ENCODE measurements around the gene CYP4F2.
"Not testable (repeated sequence)": the region's sequence is repeated elsewhere in the genome, so short reads cannot be mapped to it uniquely, and the experiment has no call there.

The CYP4F2 gene

GRCh38 chr19:15897738-15898276 lies at the start of gene CYP4F2:
TSS of gene CYP4F2 (minus strand) at chr19:15898074. CDS start at chr19:15897611, 463 bp downstream.
- DNase-seq, result no peak

GRCh38 chr19:15945301-15945700 lies 47.4 kb upstream of the CYP4F2 start:
- DNase-seq, result no peak

GRCh38 chr19:15944401-15944800 lies 46.5 kb upstream of the CYP4F2 start:
- no peak for DNase-seq

- no peak for DNase-seq
Measured at GRCh38 chr19:15937771-15938170, 39.9 kb upstream of the CYP4F2 start.

- no peak for DNase-seq
Measured at GRCh38 chr19:15936950-15937349, 39.1 kb upstream of the CYP4F2 start.

GRCh38 chr19:15936173-15936572 lies 38.3 kb upstream of the CYP4F2 start:
- no peak for DNase-seq

GRCh38 chr19:15935167-15935702 lies 37.4 kb upstream of the CYP4F2 start:
- no peak for DNase-seq

GRCh38 chr19:15934332-15935078 lies 36.6 kb upstream of the CYP4F2 start, which contains the start of gene CYP4F11:
TSS of gene CYP4F11 (minus strand) at chr19:15934529. CDS start at chr19:15934408, 121 bp downstream.
- no peak for DNase-seq

GRCh38 chr19:15933761-15934331 lies 36.0 kb upstream of the CYP4F2 start:
- DNase-seq, result not testable (repeated sequence)

GRCh38 chr19:15928321-15928720 lies 30.4 kb upstream of the CYP4F2 start:
- no peak for DNase-seq

- DNase-seq, result no peak
Measured at GRCh38 chr19:15926484-15926883, 28.6 kb upstream of the CYP4F2 start.

- DNase-seq, result no peak
Measured at GRCh38 chr19:15923702-15924101, 25.8 kb upstream of the CYP4F2 start.

GRCh38 chr19:15922021-15922420 lies 24.1 kb upstream of the CYP4F2 start:
- no peak for DNase-seq

- no peak for DNase-seq
Measured at GRCh38 chr19:15919243-15919642, 21.4 kb upstream of the CYP4F2 start.

- no peak for DNase-seq
Measured at GRCh38 chr19:15915109-15915508, 17.2 kb upstream of the CYP4F2 start.

GRCh38 chr19:15913830-15914229 lies 16.0 kb upstream of the CYP4F2 start:
- DNase-seq, result no peak

- DNase-seq, result no peak
Measured at GRCh38 chr19:15913384-15913783, 15.5 kb upstream of the CYP4F2 start.

- DNase-seq, result no peak
Measured at GRCh38 chr19:15911599-15912235, 13.8 kb upstream of the CYP4F2 start.

GRCh38 chr19:15905026-15905425 lies 7.2 kb upstream of the CYP4F2 start:
- DNase-seq, result no peak

GRCh38 chr19:15902898-15903297 lies 5.0 kb upstream of the CYP4F2 start:
- not testable (repeated sequence) for DNase-seq

GRCh38 chr19:15902254-15902653 lies 4.4 kb upstream of the CYP4F2 start:
- DNase-seq, result no peak

GRCh38 chr19:15900504-15900903 lies 2.6 kb upstream of the CYP4F2 start:
- no peak for DNase-seq

- DNase-seq, result not testable (repeated sequence)
Measured at GRCh38 chr19:15900032-15900431, 2.2 kb upstream of the CYP4F2 start.

Measured in NCI-H226 (cell line).